Renal cortical epithelial cell (primary cell): ENCODE data around the gene CCR1. TPM values are rescaled to one million over a fixed set of nuclear protein-coding genes. Genes with fewer than 3 reads are reported as not detected.

ENCODE experiments used
- DNase-seq: peaks from one replicate; pipeline ENCODE4 v3.0.0-alpha.2; 2011; ENCODE audit warnings: low read depth
- total RNA-seq: library from RNA; depleted of rRNA; stranded (reverse); fragments of >200 nt; gene quantifications from 2 replicates; pipeline ENCODE4 v1.2.3, GENCODE V29; 2014

The CCR1 gene
- 0.15 TPM in 1 of 2 replicates, not detected in the other for total RNA-seq

DNA sequence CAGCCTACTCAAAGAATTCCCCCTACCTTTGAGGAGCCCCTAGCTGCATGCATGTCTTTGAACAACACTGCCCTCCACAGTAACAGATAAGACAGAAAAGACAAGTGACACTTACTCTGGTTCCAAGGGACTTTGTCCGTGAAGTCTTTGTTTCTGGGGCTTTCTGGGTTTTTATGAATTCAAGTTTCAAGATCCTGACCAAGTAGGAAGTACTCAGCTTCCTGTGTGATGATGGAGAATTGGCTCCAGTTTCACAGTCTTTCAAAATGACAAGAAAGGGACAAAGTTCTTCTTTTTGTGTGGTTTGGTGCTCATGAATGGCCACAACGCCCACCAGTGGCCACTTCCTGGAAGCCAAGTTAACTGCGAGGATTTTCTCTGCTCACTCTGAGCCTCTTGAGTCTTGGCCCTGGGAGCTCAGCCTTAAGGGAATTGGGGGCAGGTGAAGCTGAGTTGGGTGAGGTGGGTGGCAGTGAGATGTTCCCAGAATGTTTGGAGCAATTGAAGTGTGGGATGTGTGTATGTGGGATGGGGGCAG is at the start of gene CCR1:
TSS of gene CCR1 (minus strand) at position 147 of the 538 bp plus-strand sequence. CDS start 4,000 bp downstream, outside the sequence.
- DNase-seq = peak; percentile 71

DNA sequence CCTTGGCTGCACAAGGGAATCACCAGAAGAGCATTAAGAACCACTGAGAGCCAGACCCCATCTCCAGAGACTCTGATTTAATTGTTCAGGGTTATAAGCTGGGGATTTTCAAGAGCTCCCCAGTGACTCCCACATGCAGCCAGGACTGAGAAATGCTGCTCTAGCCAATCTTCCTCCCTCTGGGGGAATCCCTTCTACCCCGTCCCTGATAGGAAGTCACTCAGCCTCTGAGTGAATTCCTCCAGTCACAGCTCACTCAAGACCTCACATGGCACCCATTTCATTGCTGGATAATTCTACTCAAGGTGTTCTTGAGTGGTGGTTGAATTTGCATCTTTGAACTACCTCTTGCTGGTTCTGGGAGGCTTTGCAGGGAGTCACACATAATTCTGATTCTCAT is 44.9 kb upstream of the CCR1 start:
- DNase-seq = no peak

DNA sequence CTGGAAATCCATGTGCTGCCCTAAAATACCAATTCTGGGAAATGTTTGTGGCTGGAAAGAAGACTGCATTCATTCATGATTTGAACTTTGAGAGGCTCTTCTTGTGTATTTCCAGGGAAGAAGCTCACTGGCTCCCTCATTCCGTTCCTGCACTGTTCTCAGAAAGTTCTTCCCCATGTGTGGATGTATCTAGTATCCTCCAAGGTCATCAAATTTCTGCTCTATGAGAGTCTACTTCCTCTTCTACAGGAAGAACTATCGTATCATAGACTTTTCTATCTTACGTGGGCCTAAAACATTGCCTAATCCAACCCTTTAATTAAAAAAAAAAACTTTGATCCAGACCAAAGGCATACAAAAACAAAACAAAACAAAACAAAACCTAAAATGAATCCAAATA is 37.0 kb upstream of the CCR1 start:
- DNase-seq = no peak

DNA sequence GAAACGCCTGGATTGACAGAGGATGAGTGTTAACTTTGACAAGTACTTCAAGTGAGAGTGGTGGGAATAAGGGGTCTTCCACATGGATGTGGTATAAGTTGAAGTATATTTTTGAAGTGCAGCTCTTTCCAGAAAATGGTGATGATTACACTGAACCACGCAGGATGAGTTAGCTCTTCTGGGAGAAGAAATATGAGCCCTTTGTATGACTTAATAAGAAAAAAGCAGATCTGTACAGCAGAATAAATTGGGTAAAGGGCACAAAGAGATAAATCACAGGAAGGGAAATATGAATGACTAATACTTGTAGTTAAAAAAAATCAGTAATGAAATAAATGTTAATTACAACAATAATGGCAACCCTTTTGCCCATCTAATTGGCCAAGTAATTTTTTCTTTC is 35.4 kb upstream of the CCR1 start:
- no peak for DNase-seq

DNA sequence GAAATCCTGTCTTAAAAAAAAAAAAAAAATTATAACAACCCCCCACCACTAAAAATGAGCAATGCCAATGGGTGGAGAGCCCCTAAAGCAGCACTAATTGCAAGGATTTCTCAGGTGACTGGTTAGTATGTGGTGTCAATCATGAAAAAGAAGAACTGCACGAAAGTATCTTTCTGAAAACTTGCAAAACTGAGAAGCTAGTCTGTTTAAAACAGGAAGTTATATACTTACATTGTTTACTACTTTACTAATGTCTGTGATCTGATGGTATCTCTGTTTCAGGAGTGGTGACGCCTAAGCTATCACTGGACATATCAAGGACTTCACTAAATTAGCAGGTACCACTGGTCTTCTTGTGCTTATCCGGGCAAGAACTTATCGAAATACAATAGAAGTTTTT is 34.0 kb upstream of the CCR1 start, which contains the start of gene CCR3:
TSS of gene CCR3 (plus strand) at position 341 of the 400 bp plus-strand sequence. CDS start 22,699 bp downstream, outside the sequence.
- no peak for DNase-seq

DNA sequence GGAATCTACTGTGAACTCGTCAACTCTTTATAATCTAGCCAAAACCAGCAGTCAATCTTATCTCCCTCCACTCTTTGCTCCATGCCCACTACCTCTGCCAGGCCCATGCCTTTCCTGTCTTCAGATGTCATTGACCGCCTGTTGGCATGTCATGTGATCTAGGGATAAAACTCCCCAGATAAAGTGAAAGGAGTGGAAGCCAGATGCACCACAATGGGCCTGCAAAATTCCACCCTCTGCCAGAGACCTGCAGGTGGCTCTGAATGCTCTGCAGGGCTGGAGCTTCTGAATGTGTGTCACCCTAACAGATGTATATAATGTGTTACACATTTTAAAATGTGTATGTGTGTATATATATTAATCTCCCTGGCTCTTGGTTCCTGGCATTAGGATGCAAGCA is 31.8 kb upstream of the CCR1 start:
- no peak for DNase-seq

DNA sequence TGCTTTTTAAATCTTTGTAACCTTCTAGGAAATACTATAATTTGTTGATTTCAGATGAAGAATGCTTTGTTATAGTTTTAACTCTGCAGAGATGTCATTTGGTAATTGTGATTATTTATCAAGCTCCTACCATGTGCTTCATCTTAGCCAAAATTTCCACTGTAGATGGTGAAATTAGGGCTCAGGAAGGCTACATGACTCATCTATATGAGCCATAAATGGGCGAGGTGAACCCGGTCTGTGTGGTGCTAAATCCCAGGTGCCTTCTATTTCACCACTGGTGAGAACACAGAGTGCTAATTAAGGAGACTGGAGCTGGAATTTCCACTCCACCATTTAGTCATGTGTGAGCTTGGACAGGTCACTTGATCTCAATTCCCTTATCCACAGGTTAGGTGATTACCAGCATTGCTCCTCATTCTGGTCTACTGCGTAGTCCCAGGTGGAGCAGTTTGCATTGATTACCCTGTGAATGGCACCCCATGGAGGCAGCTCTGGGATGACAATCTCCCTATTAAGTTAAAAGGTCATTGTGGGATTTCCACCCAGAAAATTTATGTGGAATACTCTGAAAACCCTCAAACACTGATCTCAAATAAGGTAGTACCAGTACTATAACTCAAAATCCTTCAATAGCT is 31.3 kb upstream of the CCR1 start:
- peak; percentile 4 for DNase-seq

DNA sequence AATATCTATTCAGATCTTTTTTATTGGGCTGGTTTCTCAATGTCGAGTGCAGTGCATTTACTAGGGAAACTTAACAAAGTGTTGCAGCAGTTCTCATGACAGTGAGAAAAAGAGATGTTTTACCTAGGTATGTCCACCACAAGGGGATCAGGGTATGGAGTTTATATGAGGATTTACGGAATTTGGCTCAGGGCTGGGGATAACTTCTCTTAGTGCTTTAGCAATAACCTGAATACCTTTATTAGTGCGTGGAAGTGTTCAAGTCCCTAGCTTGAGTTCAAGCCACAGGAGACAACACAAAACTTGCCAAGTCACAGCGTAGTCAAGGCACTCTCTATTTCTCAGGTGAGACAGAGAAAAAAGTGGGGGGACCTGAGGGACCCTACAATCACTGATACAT is 30.3 kb upstream of the CCR1 start:
- no peak for DNase-seq

DNA sequence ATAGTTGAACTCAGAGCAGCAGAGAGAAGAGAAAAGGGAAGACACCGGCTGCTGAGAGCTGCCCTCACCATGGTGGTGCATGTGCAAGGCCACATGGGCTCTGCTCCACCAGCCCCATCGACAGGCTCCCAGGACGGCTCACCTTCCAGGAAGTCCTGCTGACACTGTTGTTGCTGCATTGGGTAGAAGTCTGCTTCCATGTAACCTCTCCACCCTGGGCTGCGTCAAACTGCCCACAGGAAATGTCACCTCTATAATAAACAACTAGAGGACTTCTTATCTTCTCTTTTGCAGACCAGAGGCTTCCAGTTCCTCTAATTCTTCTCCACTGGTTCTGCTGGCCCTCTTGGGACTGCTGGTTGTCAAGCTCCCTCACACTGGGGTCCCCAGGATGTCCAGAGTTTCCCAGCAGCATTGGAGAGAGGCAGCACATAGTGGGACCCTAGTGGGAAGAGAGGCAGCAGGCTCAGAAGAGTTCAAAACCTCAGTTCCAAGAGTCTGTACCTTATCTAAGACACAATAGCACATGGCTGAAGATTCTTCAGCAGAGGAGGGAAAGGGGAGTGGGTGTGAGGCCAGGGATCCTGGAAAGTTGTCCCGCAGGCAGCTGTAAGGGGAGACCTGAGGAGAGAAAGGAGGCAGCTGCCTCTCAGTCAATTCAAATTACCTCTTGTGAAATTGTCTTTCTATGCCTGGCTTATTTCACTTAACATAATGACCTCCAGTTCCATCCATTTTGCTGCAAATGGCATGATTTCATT is 28.4 kb upstream of the CCR1 start:
- no peak for DNase-seq

DNA sequence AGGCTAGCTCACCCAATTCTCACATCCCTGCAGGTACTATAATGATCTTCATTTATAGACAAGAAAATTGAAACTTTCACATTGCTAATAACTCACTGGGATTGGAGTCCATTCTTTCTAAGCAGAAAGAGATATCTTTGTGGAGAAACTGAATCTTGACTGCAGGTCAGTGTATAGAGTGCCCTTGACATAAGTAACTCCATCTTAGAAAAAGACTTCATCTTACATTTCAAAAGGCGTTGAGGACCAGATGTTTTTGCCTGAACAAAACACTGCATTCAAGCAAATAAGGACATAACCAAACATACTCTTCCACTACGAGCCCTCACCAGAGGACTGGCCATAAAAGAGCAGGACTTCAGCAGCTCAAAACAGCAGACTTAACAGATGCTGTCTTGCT is 27.3 kb upstream of the CCR1 start:
- DNase-seq = no peak

DNA sequence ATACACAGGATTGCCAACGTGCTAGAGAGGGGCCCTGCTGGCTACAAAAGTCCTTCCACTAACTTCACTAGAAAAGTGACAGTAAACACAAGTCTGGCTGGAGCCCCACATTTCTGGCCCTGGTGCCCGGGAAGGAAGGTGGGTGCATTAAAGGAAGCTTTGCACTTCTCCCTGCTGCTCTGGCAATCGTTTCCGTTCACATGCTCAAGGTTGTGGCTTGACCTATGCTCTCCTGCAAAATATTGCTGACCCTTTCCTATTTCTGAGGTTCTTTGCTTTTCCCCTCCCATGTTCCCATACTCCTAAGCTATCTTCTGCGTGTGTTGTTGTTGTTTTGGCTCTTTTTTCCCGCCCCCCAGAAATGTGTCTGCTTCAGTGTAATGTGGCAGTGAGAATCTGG is 25.1 kb upstream of the CCR1 start:
- DNase-seq = no peak

DNA sequence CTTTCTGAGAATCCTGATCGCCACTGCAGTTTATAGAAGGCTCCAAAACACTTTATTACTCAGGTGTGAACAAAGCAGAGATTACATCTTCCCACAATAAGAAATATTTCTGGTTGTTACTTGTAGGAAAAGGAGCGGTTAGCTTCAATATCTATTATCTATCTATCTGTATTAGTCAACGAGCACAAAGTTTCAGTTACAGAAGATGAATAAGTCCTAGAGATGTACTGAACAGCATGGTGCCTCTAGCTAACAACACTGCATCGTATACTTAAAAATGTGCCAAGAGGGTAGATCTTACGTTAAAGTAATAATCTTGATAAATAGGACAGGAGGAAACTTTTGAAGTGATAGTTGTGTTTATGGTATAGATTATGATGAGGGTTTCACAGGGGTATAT is 23.2 kb upstream of the CCR1 start:
- no peak for DNase-seq

DNA sequence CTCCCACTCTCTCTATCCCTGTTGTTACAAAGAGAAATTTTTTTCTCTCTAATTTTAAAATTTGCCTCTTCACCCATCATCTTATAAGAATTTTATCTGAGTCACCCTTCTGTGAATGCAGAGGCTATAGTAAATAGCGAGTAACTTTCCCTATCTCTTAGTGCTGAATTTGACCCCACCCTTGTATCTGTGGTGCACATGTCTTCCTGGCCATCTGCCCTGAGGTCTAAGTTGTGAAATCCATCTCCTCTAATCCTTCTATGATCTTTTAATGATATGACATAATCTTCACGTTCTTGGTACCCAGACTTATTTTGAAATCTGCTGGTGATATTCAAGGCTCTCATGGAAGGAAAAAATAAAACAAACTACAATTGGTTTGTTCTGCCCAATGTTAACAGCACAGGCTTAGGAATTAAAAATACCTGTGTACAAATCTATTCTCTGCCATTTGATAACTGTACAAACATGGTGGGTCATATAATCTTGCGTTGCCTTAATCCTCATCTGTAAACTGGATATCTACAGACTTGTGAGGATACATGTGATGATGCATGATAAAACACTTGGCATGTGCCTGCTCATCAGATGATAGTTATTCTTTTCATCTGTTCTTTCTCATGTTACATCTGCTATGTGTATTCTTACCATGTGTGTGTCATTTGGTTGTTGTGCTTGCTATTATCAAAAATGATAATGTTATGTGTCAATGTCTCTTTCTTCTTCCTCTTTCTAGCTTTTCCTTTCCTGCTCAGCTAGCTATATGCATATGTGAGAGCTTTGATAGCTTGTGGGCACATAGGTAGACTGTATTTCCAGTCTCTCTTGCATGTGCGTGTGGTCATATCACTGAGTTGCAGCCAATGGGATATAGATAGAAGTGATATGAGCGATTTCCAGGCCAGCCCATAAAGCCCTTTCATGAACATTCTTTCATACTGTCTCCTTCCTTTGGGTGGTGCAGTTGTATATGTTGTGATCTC is 20.4 kb upstream of the CCR1 start:
- DNase-seq = no peak

DNA sequence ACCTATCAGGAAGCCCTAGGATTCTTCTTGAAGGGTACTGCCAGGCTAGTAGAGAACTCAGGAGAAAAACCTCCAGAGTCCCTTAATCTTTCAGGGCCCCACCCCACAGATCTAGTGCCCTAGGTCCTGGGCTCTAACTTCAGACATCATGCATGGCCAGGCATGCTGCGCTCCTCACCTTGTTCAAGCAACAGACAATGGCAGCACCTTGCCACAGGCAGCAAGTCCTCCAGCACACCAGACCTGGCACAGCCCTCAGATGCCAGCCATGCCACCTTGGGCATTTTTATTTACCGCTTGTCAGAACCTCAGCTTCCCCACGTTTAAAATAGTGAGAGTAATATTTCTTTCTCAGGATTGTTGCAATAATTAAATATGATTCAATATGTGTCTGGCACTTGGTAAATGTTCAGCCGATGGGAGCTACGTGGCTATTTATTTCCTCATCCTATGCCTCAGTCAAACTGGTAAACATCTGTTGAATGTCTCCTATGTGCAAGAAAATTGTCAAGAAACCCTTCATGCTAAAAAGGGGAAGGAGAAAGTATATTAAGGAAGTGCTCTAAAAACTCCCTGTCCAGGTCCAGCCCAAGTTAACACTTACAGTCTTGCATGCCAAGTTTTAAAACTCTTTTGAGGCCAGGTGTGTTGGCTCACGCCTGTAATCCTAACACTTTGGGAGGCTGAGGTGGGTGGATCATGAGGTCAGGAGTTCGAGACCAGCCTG is 14.5 kb upstream of the CCR1 start:
- DNase-seq = no peak

DNA sequence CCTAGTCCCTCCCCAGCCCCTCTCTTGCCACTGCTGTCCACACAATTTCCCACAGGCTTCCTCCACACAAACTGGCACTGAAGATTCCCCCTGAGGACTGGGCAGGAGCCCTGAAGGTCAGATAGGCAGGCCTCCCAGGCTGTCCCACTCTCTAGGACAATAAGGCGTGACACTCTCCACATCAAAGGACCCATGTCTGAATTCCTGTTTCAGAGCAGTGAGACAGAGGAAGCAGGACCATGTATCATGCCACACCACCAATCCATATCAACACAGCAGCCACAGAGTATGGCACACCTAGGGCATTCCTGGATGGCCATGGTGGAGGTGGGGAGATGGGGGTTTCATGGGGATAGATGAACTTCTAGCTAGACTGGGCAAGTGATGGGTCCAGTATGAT is 13.8 kb upstream of the CCR1 start:
- DNase-seq = no peak

DNA sequence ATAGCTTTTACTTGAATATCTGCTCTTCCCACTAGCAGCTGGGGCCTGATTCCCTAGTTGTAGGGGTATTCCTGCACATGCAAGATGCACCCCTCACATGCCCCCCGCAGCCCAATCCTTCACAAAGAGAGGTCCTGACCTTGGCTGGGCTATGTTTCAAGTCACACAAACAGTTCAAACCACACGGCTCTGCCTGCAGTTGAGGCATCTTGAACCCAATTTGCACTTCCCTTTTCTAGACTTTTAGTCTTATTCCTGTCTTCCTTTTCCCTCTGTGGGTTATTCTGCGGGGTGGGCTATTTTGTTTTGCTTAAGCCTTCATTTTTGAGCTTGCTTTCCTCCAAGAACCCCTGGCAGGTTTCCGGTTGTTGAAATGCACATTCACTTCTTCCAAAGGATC is 13.3 kb upstream of the CCR1 start:
- no peak for DNase-seq

DNA sequence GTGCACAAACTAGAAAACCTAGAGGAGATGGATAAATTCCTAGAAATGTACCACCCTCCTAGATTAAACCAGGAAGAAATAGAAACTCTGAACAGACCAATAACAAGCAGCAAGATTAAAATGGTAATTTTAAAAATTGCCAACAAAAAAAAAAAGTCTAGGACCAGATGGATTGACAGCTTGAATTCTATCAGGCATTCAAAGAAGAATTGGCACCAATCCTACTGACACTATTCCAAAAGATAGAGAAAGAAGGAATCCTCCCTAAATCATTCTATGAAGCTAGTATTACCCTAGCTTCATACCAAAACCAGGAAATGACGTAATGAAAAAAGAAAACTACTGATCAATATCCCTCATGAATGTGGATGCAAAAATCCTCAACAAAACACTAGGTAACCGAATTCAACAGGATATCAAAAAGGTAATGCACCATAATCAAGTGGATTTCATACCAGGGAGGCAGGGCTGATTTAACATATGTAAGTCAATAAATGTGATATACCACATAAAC is 10.1 kb upstream of the CCR1 start:
- no peak for DNase-seq

DNA sequence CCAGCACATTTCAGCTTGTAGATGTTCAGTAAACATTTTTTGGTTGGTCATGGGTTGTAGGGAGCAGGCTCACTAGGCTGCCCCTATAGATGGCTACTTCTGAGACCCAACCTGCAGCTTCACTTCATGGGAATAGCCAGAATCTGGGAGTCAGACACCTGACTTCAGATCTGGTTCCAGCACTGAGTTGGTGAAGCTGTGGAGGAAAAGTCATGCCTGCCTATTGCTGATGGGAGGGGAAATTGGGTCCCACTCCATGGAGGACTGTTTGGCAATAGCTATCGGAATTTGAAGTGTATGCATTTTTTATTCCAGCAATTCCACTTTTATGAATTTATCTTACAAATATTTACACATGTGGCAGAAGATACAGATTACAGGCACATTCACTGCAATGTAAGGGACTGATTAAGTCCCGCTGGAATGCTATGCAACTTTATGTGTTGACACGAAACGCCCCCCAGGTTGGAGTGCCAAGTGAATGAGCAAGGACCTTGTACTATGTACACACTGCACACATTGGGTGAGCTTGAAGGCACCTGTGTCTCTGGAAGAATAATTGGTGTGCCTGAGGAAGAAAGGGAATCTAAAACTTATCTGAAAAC is 7.8 kb upstream of the CCR1 start:
- no peak for DNase-seq

DNA sequence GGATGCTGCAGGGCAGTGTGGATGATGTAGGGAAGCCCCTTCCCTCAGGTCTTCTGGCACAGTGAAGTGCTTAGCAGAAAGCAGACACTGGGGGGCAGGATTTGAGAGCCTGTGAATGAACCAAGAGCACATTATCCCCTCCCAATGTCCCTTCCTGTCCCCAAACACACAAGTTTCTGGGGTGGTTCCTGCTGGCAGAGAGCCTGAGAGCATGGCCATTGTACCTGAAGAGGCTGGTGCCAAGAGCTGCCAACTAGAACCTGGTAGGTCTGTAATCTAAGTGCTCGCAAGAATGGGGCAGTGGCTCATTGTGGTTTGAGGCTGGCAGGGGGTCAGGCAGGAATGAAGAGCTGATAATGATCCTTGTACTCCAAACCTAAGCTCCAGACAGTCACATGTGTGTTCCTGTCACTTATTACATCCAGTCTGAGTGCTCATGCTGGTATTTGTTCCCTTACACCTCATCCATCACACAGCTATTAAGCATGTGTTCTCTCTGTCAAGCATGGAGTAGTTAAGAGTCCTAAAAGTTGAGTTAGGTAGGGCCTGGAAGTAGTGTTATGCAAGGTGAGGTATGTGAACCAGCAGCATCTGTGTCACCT is 6.7 kb upstream of the CCR1 start:
- peak; percentile 8 for DNase-seq

DNA sequence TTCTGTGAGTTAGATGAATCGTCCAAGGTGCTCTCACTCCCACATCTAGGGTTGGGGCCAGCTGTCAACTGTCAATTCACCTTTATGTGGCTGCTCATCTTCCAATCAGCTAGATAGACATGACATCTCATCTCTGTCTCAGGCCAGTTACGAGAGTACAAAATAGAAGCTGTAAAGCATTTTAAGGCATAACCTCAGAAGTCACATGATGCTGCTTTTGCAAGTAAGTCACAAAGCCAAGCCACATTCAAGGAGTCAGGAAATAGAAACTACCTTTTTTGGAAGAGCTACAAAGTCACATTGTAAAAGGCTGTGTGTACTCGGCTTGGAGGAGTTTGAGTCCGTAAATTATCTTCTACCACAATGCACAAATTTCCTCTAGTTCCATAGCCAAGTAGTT is 5.1 kb upstream of the CCR1 start:
- no peak for DNase-seq
